ENCODE data around the gene MGARP. TPM values are rescaled to one million over a fixed set of nuclear protein-coding genes. Genes with fewer than 3 reads are reported as not detected.
A peak's percentile ranks its signal among the peaks of the same experiment; 100 is the strongest.
"Not testable (repeated sequence)": the region's sequence is repeated elsewhere in the genome, so short reads cannot be mapped to it uniquely, and the experiment has no call there.

The MGARP gene
- 1.4 TPM for polyA plus RNA-seq (2013, experiment 1 of 2)
- polyA plus RNA-seq (2013, experiment 2 of 2) = 1.3 TPM

- Histone ChIP-seq H3K4ac (ENCODE audit: low read length) (no peak within 1 kb of the TSS), H2BK15ac (ENCODE audit: low read length) (no peak within 1 kb of the TSS), H3K36me3 (replicated peaks in 1 of 2; ENCODE audit: control insufficient read depth in 2 of 2, insufficient read depth in 2 of 2, low read length in 2 of 2) (no peaks in the 10 kb centered on the region), H2BK5ac (ENCODE audit: low read length) (no peak within 1 kb of the TSS), H2AFZ (ENCODE audit: low read length) (peak within 1 kb of the TSS; percentile 87), H3K4me2 (ENCODE audit: insufficient read depth, low read length, poor library complexity, severe bottlenecking) (peak within 1 kb of the TSS; percentile 97), H3K4me3 (ENCODE audit: low read length in 2 of 2) (peak within 1 kb of the TSS; percentile 38 to 75), H2BK12ac (ENCODE audit: low read length) (no peak within 1 kb of the TSS), H3K79me1 (ENCODE audit: low read depth, low read length) (no peaks in the 10 kb centered on the region), H2BK120ac (ENCODE audit: low read depth, low read length) (no peak within 1 kb of the TSS), H3K23ac (ENCODE audit: low read depth, low read length, poor library complexity) (peak within 1 kb of the TSS; percentile 14), H3K18ac (ENCODE audit: low read length) (peak within 1 kb of the TSS; percentile 79), H3K4me1 (ENCODE audit: control insufficient read depth in 2 of 2, insufficient read depth in 1 of 2, low read depth in 1 of 2, low read length in 2 of 2) (peaks cover 0 to 2% of the 10 kb centered on the region in 2 donors), H3K14ac (ENCODE audit: low read length) (no peak within 1 kb of the TSS), H3K9ac (ENCODE audit: low read depth, low read length, poor library complexity) (peak within 1 kb of the TSS; percentile 36), H4K8ac (ENCODE audit: low read depth, low read length) (no peak within 1 kb of the TSS), H3K27me3 (ENCODE audit: control insufficient read depth in 3 of 3, insufficient read depth in 3 of 3, low read depth in 1 of 3, low read length in 3 of 3) (peaks cover 2 to 18% (median 17%) of the 10 kb centered on the region in 3 experiments), H3K27ac (replicated peaks; ENCODE audit: low read length) (no peak within 1 kb of the TSS), H2AK5ac (ENCODE audit: low read depth, low read length) (no peak within 1 kb of the TSS), H3K9me3 (replicated peaks in 1 of 2; ENCODE audit: control insufficient read depth in 2 of 2, insufficient read depth in 1 of 2, low read depth in 1 of 2, low read length in 2 of 2) (no peaks in the 10 kb centered on the region), H4K91ac (ENCODE audit: low read depth, low read length, poor library complexity) (no peak within 1 kb of the TSS)
- DNase-seq (ENCODE audit: low spot score) = peak; percentile 54
- WGBS, 2 donors (ENCODE audit: extremely low coverage in 2 of 2, insufficient read length in 2 of 2, insufficient replicate concordance in 1 of 2) = no CpG with 5 or more reads among the region's 51 CpGs
These were observed at the start of gene MGARP for GRCh38 chr4:139279760-139280620. Gene MGARP, minus strand, starts transcription at chr4:139280225. Its CDS starts 67 bp downstream, at chr4:139280158.

- no peaks in the 10 kb centered on the region for H3K27me3 ChIP-seq (ENCODE audit: control insufficient read depth in 3 of 3, insufficient read depth in 3 of 3, low read depth in 1 of 3, low read length in 3 of 3)
- H3K79me1 ChIP-seq (ENCODE audit: low read depth, low read length) = peaks cover 2% of the 10 kb centered on the region
- H2BK120ac ChIP-seq (ENCODE audit: low read depth, low read length) = no peak overlapping the region
- H3K9ac ChIP-seq (ENCODE audit: low read depth, low read length, poor library complexity) = no peak overlapping the region
- H2BK5ac ChIP-seq (ENCODE audit: low read length) = no peak overlapping the region
- no peak overlapping the region for H2AFZ ChIP-seq (ENCODE audit: low read length)
- H3K4me1 ChIP-seq (ENCODE audit: control insufficient read depth in 2 of 2, insufficient read depth in 1 of 2, low read depth in 1 of 2, low read length in 2 of 2) = peaks cover 0 to 1% of the 10 kb centered on the region in 2 donors
- H2BK12ac ChIP-seq (ENCODE audit: low read length) = no peak overlapping the region
- H3K14ac ChIP-seq (ENCODE audit: low read length) = no peak overlapping the region
- H3K4me2 ChIP-seq (ENCODE audit: insufficient read depth, low read length, poor library complexity, severe bottlenecking) = no peak overlapping the region
- no peak overlapping the region for H2BK15ac ChIP-seq (ENCODE audit: low read length)
- H3K4me3 ChIP-seq (ENCODE audit: low read length in 2 of 2) = no peak overlapping the region
- no peak overlapping the region for H3K27ac ChIP-seq (replicated peaks; ENCODE audit: low read length)
- WGBS, 2 donors (ENCODE audit: extremely low coverage in 2 of 2, insufficient read length in 2 of 2, insufficient replicate concordance in 1 of 2) = no CpG with 5 or more reads among the region's 4 CpGs
- no peak overlapping the region for H3K18ac ChIP-seq (ENCODE audit: low read length)
- H3K36me3 ChIP-seq (replicated peaks in 1 of 2; ENCODE audit: control insufficient read depth in 2 of 2, insufficient read depth in 2 of 2, low read length in 2 of 2) = peaks cover 3 to 61% of the 10 kb centered on the region in 2 donors
- no peak overlapping the region for H3K4ac ChIP-seq (ENCODE audit: low read length)
- H2AK5ac ChIP-seq (ENCODE audit: low read depth, low read length) = no peak overlapping the region
- no peak overlapping the region for H3K23ac ChIP-seq (ENCODE audit: low read depth, low read length, poor library complexity)
- no peak overlapping the region for H4K8ac ChIP-seq (ENCODE audit: low read depth, low read length)
- H4K91ac ChIP-seq (ENCODE audit: low read depth, low read length, poor library complexity) = no peak overlapping the region
- H3K9me3 ChIP-seq (replicated peaks in 1 of 2; ENCODE audit: control insufficient read depth in 2 of 2, insufficient read depth in 1 of 2, low read depth in 1 of 2, low read length in 2 of 2) = peaks cover 0 to 17% of the 10 kb centered on the region in 2 donors
- no peak for DNase-seq (ENCODE audit: low spot score)
These were observed 49.7 kb upstream of the MGARP start for GRCh38 chr4:139329665-139330200.

GRCh38 chr4:139324620-139325019 is 44.6 kb upstream of the MGARP start:
- H2BK5ac ChIP-seq (ENCODE audit: low read length) = no peak overlapping the region
- WGBS, 2 donors (ENCODE audit: extremely low coverage in 2 of 2, insufficient read length in 2 of 2, insufficient replicate concordance in 1 of 2) = no CpG with 5 or more reads among the region's 6 CpGs
- no peak overlapping the region for H3K4me3 ChIP-seq (ENCODE audit: low read length in 2 of 2)
- peaks cover 1 to 29% of the 10 kb centered on the region in 2 donors for H3K36me3 ChIP-seq (replicated peaks in 1 of 2; ENCODE audit: control insufficient read depth in 2 of 2, insufficient read depth in 2 of 2, low read length in 2 of 2)
- H3K18ac ChIP-seq (ENCODE audit: low read length) = no peak overlapping the region
- no peak overlapping the region for H2BK12ac ChIP-seq (ENCODE audit: low read length)
- H3K79me1 ChIP-seq (ENCODE audit: low read depth, low read length) = peaks cover 1% of the 10 kb centered on the region
- DNase-seq (ENCODE audit: low spot score) = no peak
- peaks cover 0 to 20% of the 10 kb centered on the region in 2 donors for H3K9me3 ChIP-seq (replicated peaks in 1 of 2; ENCODE audit: control insufficient read depth in 2 of 2, insufficient read depth in 1 of 2, low read depth in 1 of 2, low read length in 2 of 2)
- no peak overlapping the region for H3K9ac ChIP-seq (ENCODE audit: low read depth, low read length, poor library complexity)
- no peak overlapping the region for H3K14ac ChIP-seq (ENCODE audit: low read length)
- H2BK120ac ChIP-seq (ENCODE audit: low read depth, low read length) = no peak overlapping the region
- H4K8ac ChIP-seq (ENCODE audit: low read depth, low read length) = no peak overlapping the region
- no peak overlapping the region for H2AK5ac ChIP-seq (ENCODE audit: low read depth, low read length)
- H3K27ac ChIP-seq (replicated peaks; ENCODE audit: low read length) = no peak overlapping the region
- no peak overlapping the region for H3K4ac ChIP-seq (ENCODE audit: low read length)
- no peaks in the 10 kb centered on the region for H3K27me3 ChIP-seq (ENCODE audit: control insufficient read depth in 3 of 3, insufficient read depth in 3 of 3, low read depth in 1 of 3, low read length in 3 of 3)
- no peaks in the 10 kb centered on the region for H3K4me1 ChIP-seq (ENCODE audit: control insufficient read depth in 2 of 2, insufficient read depth in 1 of 2, low read depth in 1 of 2, low read length in 2 of 2)
- H2AFZ ChIP-seq (ENCODE audit: low read length) = no peak overlapping the region
- H3K23ac ChIP-seq (ENCODE audit: low read depth, low read length, poor library complexity) = no peak overlapping the region
- H2BK15ac ChIP-seq (ENCODE audit: low read length) = no peak overlapping the region
- H3K4me2 ChIP-seq (ENCODE audit: insufficient read depth, low read length, poor library complexity, severe bottlenecking) = no peak overlapping the region
- H4K91ac ChIP-seq (ENCODE audit: low read depth, low read length, poor library complexity) = no peak overlapping the region

- not testable (repeated sequence) for H3K4ac ChIP-seq (ENCODE audit: low read length); H2BK15ac ChIP-seq (ENCODE audit: low read length); H3K18ac ChIP-seq (ENCODE audit: low read length); H3K27ac ChIP-seq (replicated peaks; ENCODE audit: low read length); H2BK120ac ChIP-seq (ENCODE audit: low read depth, low read length); H3K9ac ChIP-seq (ENCODE audit: low read depth, low read length, poor library complexity); H2AK5ac ChIP-seq (ENCODE audit: low read depth, low read length); H3K4me2 ChIP-seq (ENCODE audit: insufficient read depth, low read length, poor library complexity, severe bottlenecking); H4K8ac ChIP-seq (ENCODE audit: low read depth, low read length); H2BK12ac ChIP-seq (ENCODE audit: low read length); H4K91ac ChIP-seq (ENCODE audit: low read depth, low read length, poor library complexity); H3K14ac ChIP-seq (ENCODE audit: low read length); H2BK5ac ChIP-seq (ENCODE audit: low read length); H3K23ac ChIP-seq (ENCODE audit: low read depth, low read length, poor library complexity); H3K4me3 ChIP-seq (ENCODE audit: low read length in 2 of 2); DNase-seq (ENCODE audit: low spot score); H3K27me3 ChIP-seq (ENCODE audit: control insufficient read depth in 3 of 3, insufficient read depth in 3 of 3, low read depth in 1 of 3, low read length in 3 of 3); H3K79me1 ChIP-seq (ENCODE audit: low read depth, low read length); H2AFZ ChIP-seq (ENCODE audit: low read length); H3K4me1 ChIP-seq (ENCODE audit: control insufficient read depth in 2 of 2, insufficient read depth in 1 of 2, low read depth in 1 of 2, low read length in 2 of 2)
- Histone ChIP-seq H3K9me3 (replicated peaks in 1 of 2; ENCODE audit: control insufficient read depth in 2 of 2, insufficient read depth in 1 of 2, low read depth in 1 of 2, low read length in 2 of 2) (peaks cover 0 to 11% of the 10 kb centered on the region in 2 donors), H3K36me3 (replicated peaks in 1 of 2; ENCODE audit: control insufficient read depth in 2 of 2, insufficient read depth in 2 of 2, low read length in 2 of 2) (peaks cover 0 to 19% of the 10 kb centered on the region in 2 donors)
- WGBS, 2 donors (ENCODE audit: extremely low coverage in 2 of 2, insufficient read length in 2 of 2, insufficient replicate concordance in 1 of 2) = no CpG with 5 or more reads among the region's 6 CpGs
These were observed 42.5 kb upstream of the MGARP start for GRCh38 chr4:139322541-139322940.

Measured in neuronal stem cell (in vitro differentiated cells).